ENCODE measurements around the gene CDK5R1.

CDK5R1 gene

DNA sequence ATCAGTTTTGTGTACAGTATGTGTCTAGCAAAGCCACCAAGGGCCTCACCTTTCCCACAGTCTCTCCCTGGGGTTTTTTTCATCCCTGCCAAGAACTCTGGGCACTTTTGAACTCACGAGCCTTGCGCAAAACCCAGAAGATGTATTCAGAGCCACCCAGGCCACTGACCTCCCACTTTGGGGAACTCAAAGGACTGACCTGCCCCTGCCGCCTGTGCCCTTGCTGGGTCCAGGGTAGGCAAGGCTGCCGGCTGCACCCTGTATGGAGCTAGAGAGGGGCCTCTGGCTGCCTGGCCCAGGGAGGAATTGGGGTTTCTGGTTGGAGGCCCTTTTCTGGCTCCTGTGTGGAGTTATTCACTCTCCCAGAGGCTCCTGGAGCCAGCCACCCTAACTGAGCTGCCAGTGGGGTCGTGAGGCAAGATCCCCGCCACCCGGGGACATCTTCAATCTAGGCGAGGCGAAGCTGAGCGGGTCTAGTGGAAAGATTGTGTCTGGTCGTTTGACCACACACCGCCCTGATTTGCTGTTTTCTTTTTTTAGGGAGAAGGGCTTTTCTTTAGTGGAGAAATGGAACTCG lies 1.9 kb downstream of the CDK5R1 start:
- no peaks in the 10 kb centered on the region for H3K9me2 ChIP-seq (replicated peaks; ENCODE audit: low read depth, low read length)
- no peaks in the 10 kb centered on the region for H3K27me3 ChIP-seq (ENCODE audit: insufficient read depth, low read length, poor library complexity, severe bottlenecking)
- no peak overlapping the region for H3K4me2 ChIP-seq (ENCODE audit: low read depth, low read length, poor library complexity, severe bottlenecking)
- no peaks in the 10 kb centered on the region for H3K36me3 ChIP-seq (ENCODE audit: insufficient read depth, low read length)
- no peak overlapping the region for H2AFZ ChIP-seq (ENCODE audit: low read length)
- no peak overlapping the region for H3K4me3 ChIP-seq (ENCODE audit: low read length, poor library complexity, severe bottlenecking)
- H3K4me1 ChIP-seq (ENCODE audit: insufficient read depth, low read length, poor library complexity, severe bottlenecking): no peaks in the 10 kb centered on the region
- no peak overlapping the region for H3K9ac ChIP-seq (ENCODE audit: low read depth, low read length, poor library complexity, severe bottlenecking)
- H3K9me3 ChIP-seq (ENCODE audit: insufficient read depth, low read depth, low read length): no peaks in the 10 kb centered on the region
- no peaks in the 10 kb centered on the region for H3F3A ChIP-seq (ENCODE audit: low read depth)
- no peaks in the 10 kb centered on the region for H3K79me2 ChIP-seq (ENCODE audit: insufficient read depth, low read length)
- H4K20me1 ChIP-seq (ENCODE audit: insufficient read depth, low read length, poor library complexity, severe bottlenecking): no peaks in the 10 kb centered on the region
- TF ChIP-seq EZH2phosphoT487 (IDR thresholded peaks at IDR 0.05; ENCODE audit: borderline replicate concordance): no peak

DNA sequence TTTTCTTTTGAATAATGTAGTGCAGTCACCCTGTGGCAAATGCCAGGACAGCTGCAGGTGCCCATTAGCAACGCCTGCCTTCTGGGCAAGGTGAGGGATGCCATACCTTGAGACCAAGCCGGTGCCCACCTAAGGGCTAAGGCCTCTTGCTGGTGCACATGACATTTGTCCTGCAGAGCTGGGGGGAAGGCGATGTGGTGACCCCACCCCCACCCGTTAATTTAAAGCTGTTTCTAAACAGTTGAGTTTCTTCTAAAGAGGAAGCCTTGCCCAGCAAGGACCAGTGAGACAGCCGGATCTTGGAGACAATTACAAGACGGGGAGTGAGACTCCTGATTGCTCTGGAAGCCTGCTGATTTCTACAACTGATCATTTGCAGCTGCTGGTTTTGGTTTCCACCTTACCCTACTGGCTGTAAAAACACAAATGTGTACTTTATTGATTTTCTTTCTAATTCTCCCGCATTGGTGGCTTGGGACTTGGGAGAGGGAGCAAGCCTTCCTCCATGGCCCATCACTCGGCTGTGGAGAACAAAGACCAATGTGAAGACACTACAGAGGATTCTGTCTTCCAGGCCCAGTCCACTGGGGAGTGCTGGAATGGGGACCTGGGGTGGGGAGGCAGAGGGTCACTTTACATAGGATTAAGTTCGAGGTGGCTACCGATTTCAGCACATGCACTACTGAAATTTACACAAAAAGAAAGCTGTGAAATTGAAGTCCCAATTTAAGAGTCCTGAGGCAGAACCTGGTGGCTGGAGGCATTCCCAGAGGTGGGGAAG lies 2.7 kb downstream of the CDK5R1 start:
- H3K4me2 ChIP-seq (ENCODE audit: low read depth, low read length, poor library complexity, severe bottlenecking): no peak overlapping the region
- no peaks in the 10 kb centered on the region for H4K20me1 ChIP-seq (ENCODE audit: insufficient read depth, low read length, poor library complexity, severe bottlenecking)
- no peaks in the 10 kb centered on the region for H3K36me3 ChIP-seq (ENCODE audit: insufficient read depth, low read length)
- H2AFZ ChIP-seq (ENCODE audit: low read length): no peak overlapping the region
- no peaks in the 10 kb centered on the region for H3K9me3 ChIP-seq (ENCODE audit: insufficient read depth, low read depth, low read length)
- H3K27me3 ChIP-seq (ENCODE audit: insufficient read depth, low read length, poor library complexity, severe bottlenecking): no peaks in the 10 kb centered on the region
- H3K79me2 ChIP-seq (ENCODE audit: insufficient read depth, low read length): no peaks in the 10 kb centered on the region
- no peak overlapping the region for H3K4me3 ChIP-seq (ENCODE audit: low read length, poor library complexity, severe bottlenecking)
- H3F3A ChIP-seq (ENCODE audit: low read depth): no peaks in the 10 kb centered on the region
- no peaks in the 10 kb centered on the region for H3K9me2 ChIP-seq (replicated peaks; ENCODE audit: low read depth, low read length)
- H3K4me1 ChIP-seq (ENCODE audit: insufficient read depth, low read length, poor library complexity, severe bottlenecking): no peaks in the 10 kb centered on the region
- TF ChIP-seq, protein P1, sequence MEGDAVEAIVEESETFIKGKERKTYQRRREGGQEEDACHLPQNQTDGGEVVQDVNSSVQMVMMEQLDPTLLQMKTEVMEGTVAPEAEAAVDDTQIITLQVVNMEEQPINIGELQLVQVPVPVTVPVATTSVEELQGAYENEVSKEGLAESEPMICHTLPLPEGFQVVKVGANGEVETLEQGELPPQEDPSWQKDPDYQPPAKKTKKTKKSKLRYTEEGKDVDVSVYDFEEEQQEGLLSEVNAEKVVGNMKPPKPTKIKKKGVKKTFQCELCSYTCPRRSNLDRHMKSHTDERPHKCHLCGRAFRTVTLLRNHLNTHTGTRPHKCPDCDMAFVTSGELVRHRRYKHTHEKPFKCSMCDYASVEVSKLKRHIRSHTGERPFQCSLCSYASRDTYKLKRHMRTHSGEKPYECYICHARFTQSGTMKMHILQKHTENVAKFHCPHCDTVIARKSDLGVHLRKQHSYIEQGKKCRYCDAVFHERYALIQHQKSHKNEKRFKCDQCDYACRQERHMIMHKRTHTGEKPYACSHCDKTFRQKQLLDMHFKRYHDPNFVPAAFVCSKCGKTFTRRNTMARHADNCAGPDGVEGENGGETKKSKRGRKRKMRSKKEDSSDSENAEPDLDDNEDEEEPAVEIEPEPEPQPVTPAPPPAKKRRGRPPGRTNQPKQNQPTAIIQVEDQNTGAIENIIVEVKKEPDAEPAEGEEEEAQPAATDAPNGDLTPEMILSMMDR (conservative IDR thresholded peaks at IDR 0.05; ENCODE audit: low read length): no peak
- no peak for TF ChIP-seq EZH2phosphoT487 (IDR thresholded peaks at IDR 0.05; ENCODE audit: borderline replicate concordance)
- no peak overlapping the region for H3K9ac ChIP-seq (ENCODE audit: low read depth, low read length, poor library complexity, severe bottlenecking)

DNA sequence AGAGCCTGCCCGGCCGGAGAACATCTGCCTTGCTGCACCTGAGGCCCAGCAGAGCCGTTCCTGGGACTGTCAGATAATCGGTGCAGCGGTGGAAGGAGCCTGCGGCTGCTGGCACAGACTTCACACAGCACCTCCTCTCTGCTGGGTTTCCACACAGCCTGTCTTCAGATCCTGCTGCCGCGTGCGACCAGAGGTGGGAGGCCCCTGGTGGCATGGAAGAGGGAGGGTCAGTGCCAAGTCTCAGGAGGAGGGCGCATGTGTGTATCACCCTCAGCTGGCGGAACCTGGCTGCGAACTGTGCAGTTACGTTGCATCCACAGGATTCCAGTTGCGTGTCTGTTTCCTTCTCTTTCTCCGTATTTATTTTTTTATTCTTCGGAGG lies 3.3 kb downstream of the CDK5R1 start:
- H3K9ac ChIP-seq (ENCODE audit: low read depth, low read length, poor library complexity, severe bottlenecking): no peak overlapping the region
- no peaks in the 10 kb centered on the region for H3K9me3 ChIP-seq (ENCODE audit: insufficient read depth, low read depth, low read length)
- no peaks in the 10 kb centered on the region for H3K4me1 ChIP-seq (ENCODE audit: insufficient read depth, low read length, poor library complexity, severe bottlenecking)
- no peaks in the 10 kb centered on the region for H3K27me3 ChIP-seq (ENCODE audit: insufficient read depth, low read length, poor library complexity, severe bottlenecking)
- H3K4me2 ChIP-seq (ENCODE audit: low read depth, low read length, poor library complexity, severe bottlenecking): no peak overlapping the region
- no peak overlapping the region for H2AFZ ChIP-seq (ENCODE audit: low read length)
- no peaks in the 10 kb centered on the region for H4K20me1 ChIP-seq (ENCODE audit: insufficient read depth, low read length, poor library complexity, severe bottlenecking)
- H3K4me3 ChIP-seq (ENCODE audit: low read length, poor library complexity, severe bottlenecking): no peak overlapping the region
- H3K9me2 ChIP-seq (replicated peaks; ENCODE audit: low read depth, low read length): no peaks in the 10 kb centered on the region
- H3F3A ChIP-seq (ENCODE audit: low read depth): no peaks in the 10 kb centered on the region
- no peaks in the 10 kb centered on the region for H3K79me2 ChIP-seq (ENCODE audit: insufficient read depth, low read length)
- H3K36me3 ChIP-seq (ENCODE audit: insufficient read depth, low read length): no peaks in the 10 kb centered on the region
- TF ChIP-seq EZH2phosphoT487 (IDR thresholded peaks at IDR 0.05; ENCODE audit: borderline replicate concordance): no peak
- TF ChIP-seq, protein P1 (conservative IDR thresholded peaks at IDR 0.05; ENCODE audit: low read length): no peak
